ENCODE results near the gene COBLL1. TPM values are rescaled to one million over a fixed set of nuclear protein-coding genes. Genes with fewer than 3 reads are reported as not detected.

Gene COBLL1
- total RNA-seq, 1 donor from 2014 or later, result 33.0 TPM

DNA sequence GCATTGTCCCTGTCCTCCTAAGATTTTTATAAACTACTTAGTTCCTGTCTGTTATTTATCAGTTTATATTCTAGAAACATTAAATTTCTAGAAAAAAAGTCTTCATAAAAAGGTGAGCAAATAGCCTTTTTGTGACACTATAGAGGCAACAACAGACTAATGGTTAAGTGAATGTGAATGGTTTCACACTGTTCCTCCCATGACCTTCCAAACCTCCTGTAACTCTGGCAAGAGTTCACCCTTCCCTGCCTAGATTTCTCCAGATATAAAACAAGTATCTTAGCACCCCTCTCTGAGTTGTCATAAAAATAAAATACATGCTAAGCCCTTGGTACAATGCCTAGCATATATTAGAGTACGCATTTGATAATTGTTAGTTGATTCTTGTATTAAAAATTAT lies 29.2 kb downstream of the COBLL1 start:
- no peak for DNase-seq (ENCODE audit: low read depth)
- no peak overlapping the region for H3K4me3 ChIP-seq (ENCODE audit: low read depth, low read length)
- TF ChIP-seq CTCF (conservative IDR thresholded peaks at IDR 0.05; ENCODE audit: low read depth, low read length), result no peak

DNA sequence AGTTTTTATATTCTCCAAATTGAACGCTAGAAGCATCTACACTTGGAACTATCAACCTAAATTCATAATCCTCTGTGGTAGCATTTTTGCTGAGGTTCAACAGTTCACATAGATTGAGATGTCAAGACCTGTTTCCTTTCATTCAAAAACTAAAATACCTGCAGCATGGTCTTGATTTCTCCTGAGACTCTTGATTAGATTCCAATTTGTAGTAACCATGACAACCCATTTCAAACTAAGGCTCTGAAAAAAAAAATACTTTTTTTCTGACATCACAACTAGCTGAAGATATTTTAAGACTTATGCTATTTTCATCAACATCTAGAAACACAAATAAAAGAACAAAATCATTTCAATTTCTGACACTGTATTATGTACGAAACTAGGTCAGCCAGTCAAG lies 29.8 kb downstream of the COBLL1 start:
- no peak for DNase-seq (ENCODE audit: low read depth)
- no peak overlapping the region for H3K4me3 ChIP-seq (ENCODE audit: low read depth, low read length)
- no peak for TF ChIP-seq CTCF (conservative IDR thresholded peaks at IDR 0.05; ENCODE audit: low read depth, low read length)

- H3K4me3 ChIP-seq (ENCODE audit: low read depth, low read length), result no peak overlapping the region
- TF ChIP-seq CTCF (conservative IDR thresholded peaks at IDR 0.05; ENCODE audit: low read depth, low read length), result no peak
- DNase-seq (ENCODE audit: low read depth), result no peak
Observed at GRCh38 chr2:164810843-164811242, 30.8 kb downstream of the COBLL1 start.

GRCh38 chr2:164808776-164809175 lies 32.8 kb downstream of the COBLL1 start:
- DNase-seq (ENCODE audit: low read depth), result no peak
- no peak for TF ChIP-seq CTCF (conservative IDR thresholded peaks at IDR 0.05; ENCODE audit: low read depth, low read length)
- H3K4me3 ChIP-seq (ENCODE audit: low read depth, low read length), result no peak overlapping the region

- TF ChIP-seq CTCF (conservative IDR thresholded peaks at IDR 0.05; ENCODE audit: low read depth, low read length), result no peak
- DNase-seq (ENCODE audit: low read depth), result no peak
- no peak overlapping the region for H3K4me3 ChIP-seq (ENCODE audit: low read depth, low read length)
Observed at GRCh38 chr2:164803776-164804466, 37.7 kb downstream of the COBLL1 start.

DNA sequence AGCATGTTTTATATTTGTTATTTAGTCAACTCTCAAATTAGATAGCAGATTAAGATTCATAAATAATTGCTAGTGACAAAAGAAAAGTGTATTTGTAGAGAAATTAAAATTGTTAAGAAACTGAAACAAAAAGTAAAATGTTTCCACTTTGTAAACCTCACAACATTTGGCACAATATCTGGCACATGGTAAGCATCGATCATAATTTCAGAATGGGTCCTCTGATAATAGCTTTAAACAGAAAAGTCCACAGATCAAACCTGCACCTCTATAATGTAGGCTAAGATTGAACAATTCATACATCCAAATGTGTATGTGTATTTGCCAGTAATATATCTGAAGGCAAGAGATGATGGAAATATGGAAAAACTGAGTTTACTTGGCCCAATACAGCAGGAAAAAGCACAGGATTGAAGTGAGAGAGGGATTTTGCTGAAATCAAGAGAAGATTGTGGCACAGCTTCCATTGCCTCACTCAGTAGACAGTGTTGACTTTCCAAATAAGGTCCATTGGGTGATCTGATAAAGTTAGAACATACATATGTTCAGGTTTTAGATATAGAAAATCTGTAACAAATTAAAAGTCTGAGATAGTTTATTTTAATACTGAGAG lies 39.4 kb downstream of the COBLL1 start:
- no peak for DNase-seq (ENCODE audit: low read depth)
- H3K4me3 ChIP-seq (ENCODE audit: low read depth, low read length), result no peak overlapping the region
- no peak for TF ChIP-seq CTCF (conservative IDR thresholded peaks at IDR 0.05; ENCODE audit: low read depth, low read length)

GRCh38 chr2:164800572-164800971 lies 41.1 kb downstream of the COBLL1 start:
- no peak for DNase-seq (ENCODE audit: low read depth)
- no peak for TF ChIP-seq CTCF (conservative IDR thresholded peaks at IDR 0.05; ENCODE audit: low read depth, low read length)
- no peak overlapping the region for H3K4me3 ChIP-seq (ENCODE audit: low read depth, low read length)

Data from epithelial cell of proximal tubule (primary cell).